ENCODE data around the gene SHC1.
A peak's percentile ranks its signal among the peaks of the same experiment; 100 is the strongest.
"Not testable (repeated sequence)": the region's sequence is repeated elsewhere in the genome, so short reads cannot be mapped to it uniquely, and the experiment has no call there.

Gene SHC1

DNA sequence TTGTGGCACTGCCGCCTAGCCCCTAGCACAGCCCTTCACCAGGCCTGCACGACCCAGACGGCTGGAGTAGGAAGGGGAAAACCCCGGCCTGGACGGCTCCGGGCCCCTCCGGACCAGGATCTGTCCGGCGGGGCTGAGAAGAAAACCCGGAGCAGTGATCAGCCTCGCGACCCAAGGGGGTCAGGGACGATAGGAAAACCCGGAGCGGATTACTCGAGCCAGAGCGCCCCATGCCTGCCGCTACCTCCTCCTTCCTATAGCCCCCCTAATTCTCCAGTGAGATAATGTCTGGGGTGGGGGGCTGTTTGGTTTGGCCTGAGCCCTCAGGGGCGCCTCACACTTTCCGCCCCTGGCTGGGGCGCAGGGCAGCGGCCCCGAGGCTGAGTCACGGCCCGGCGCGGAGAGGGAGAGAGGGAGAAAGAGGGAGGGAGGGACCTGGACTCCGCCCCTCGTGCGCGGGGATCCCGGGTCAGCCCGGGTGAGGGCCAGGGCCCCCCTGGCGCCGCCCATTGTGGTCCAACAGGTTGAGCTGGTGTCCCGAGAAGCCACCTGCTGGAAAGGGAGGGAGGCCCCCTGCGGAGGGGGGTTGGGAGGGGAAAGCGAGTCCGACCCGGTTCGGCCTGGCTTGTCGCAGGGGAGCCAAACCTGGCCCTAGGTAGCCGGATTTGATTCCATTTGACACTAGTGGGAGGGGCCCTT is 30.3 kb upstream of the SHC1 start:
- Histone ChIP-seq H3K27ac (ENCODE audit: low read depth, low read length) (peak overlapping the region; percentile 67), H3K4me3 (ENCODE audit: low read depth, low read length) (peak overlapping the region; percentile 82), H3K4me1 (ENCODE audit: control insufficient read depth, insufficient read depth, low read length, unreplicated experiment) (peaks cover 27% of the 10 kb centered on the region), H3K27me3 (ENCODE audit: insufficient read depth, low read length) (no peaks in the 10 kb centered on the region), H3K79me2 (ENCODE audit: control insufficient read depth, insufficient read depth, low read length, unreplicated experiment) (peaks cover 31% of the 10 kb centered on the region), H2AFZ (ENCODE audit: low read length, unreplicated experiment) (no peak overlapping the region), H3K36me3 (ENCODE audit: insufficient read depth, low read length) (no peaks in the 10 kb centered on the region)

DNA sequence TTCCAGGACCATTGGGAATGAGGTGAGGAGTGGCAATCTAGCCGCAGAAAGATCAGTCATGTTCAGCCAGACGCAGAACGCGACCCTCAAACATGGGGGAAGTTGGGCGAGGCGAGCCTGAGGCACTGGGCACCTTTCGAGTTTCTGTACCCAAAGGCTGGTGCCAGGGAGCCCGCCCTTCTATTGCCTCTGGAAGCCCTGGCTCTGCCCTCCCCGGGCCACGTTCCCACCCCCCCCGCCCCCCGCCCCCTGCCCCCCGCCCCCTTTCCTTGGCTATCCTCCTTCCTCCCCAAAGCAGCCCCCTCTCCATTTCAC is 29.8 kb upstream of the SHC1 start:
- H3K79me2 ChIP-seq (ENCODE audit: control insufficient read depth, insufficient read depth, low read length, unreplicated experiment) = peaks cover 26% of the 10 kb centered on the region
- no peaks in the 10 kb centered on the region for H3K27me3 ChIP-seq (ENCODE audit: insufficient read depth, low read length)
- peak overlapping the region; percentile 67 for H3K27ac ChIP-seq (ENCODE audit: low read depth, low read length)
- peaks cover 22% of the 10 kb centered on the region for H3K4me1 ChIP-seq (ENCODE audit: control insufficient read depth, insufficient read depth, low read length, unreplicated experiment)
- no peaks in the 10 kb centered on the region for H3K36me3 ChIP-seq (ENCODE audit: insufficient read depth, low read length)
- peak overlapping the region; percentile 14 for H2AFZ ChIP-seq (ENCODE audit: low read length, unreplicated experiment)
- H3K4me3 ChIP-seq (ENCODE audit: low read depth, low read length) = peak overlapping the region; percentile 82

DNA sequence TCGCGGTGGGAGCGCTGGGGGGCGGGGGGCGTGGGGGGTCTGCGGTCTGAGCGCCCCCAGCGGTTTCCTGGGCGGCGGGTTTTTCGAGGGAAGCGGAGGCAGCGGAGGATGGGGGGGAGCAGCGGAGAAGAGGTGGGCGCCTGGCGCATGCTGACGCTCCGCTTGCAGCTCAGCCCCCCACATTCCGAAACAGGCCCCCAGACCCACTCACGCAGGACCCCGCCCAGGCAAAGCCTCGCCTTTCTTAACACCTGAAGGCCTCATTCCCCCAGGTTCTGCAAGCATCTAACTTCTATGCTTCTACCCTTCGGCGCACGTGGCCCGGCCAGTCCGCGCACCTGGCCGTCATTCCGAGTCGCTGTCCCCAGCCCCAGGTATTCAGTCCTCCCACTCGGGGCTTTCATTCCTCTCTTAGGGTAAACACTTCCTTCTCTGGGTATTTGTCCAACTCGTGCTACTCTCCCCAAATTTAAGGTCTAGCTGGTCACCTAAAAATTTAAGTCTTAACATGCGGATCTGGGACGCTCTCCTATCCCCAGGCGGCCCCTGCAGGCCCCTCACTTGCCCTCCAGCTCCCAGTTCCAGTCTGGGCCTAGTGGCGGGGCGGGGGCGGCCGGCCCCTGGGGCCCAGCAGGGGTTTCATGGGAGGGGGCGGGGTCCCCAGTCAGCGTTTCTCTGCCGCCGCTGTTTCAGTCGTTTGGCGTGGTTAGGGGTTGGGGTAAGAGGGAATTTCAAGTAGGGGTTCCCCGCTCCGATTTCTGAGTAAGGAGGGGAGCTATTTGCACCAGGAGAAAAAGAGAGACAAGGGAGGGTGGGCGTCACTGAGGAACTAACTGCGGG is 29.2 kb upstream of the SHC1 start:
- peaks cover 20% of the 10 kb centered on the region for H3K79me2 ChIP-seq (ENCODE audit: control insufficient read depth, insufficient read depth, low read length, unreplicated experiment)
- peak overlapping the region; percentile 63 for H3K27ac ChIP-seq (ENCODE audit: low read depth, low read length)
- H3K27me3 ChIP-seq (ENCODE audit: insufficient read depth, low read length) = no peaks in the 10 kb centered on the region
- H3K36me3 ChIP-seq (ENCODE audit: insufficient read depth, low read length) = no peaks in the 10 kb centered on the region
- peak overlapping the region; percentile 69 for H3K4me3 ChIP-seq (ENCODE audit: low read depth, low read length)
- H2AFZ ChIP-seq (ENCODE audit: low read length, unreplicated experiment) = peak overlapping the region; percentile 14
- peaks cover 17% of the 10 kb centered on the region for H3K4me1 ChIP-seq (ENCODE audit: control insufficient read depth, insufficient read depth, low read length, unreplicated experiment)

DNA sequence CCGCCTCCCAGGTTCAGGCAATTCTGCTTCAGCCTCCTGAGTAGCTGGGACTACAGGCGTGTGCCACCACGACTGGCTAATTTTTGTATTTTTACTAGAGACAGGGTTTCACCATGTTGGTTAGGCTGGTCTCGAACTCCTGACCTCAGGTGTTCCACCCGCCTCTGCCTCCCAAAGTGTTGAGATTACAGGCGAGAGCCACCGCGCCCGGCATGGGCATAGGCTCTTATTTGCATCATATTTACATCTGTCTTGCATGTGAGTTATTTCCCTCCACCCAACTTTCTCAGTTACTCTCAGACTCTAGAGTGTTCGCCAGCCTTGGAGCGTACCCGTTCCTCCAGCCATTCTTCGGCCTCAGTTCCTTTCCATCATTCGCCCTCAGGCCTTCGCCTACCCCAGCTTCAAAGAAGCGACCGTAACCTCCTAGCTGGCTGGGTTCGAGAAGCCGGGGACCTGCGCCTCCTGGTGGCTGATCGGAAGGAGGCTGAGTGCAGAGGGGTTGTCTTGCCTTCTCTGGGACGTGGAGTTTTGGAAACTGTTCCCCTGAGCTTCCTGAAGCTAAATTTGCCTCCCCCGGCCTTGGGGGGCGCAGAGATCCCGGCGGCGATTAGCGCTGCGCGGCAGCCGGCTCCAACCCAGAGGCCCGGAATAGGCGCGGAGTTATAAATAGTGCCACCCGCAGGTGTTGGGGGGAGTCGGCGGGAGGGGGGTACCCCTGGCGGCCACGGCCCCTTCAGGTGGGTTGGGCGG is 28.4 kb upstream of the SHC1 start:
- H2AFZ ChIP-seq (ENCODE audit: low read length, unreplicated experiment) = peak overlapping the region; percentile 1

DNA sequence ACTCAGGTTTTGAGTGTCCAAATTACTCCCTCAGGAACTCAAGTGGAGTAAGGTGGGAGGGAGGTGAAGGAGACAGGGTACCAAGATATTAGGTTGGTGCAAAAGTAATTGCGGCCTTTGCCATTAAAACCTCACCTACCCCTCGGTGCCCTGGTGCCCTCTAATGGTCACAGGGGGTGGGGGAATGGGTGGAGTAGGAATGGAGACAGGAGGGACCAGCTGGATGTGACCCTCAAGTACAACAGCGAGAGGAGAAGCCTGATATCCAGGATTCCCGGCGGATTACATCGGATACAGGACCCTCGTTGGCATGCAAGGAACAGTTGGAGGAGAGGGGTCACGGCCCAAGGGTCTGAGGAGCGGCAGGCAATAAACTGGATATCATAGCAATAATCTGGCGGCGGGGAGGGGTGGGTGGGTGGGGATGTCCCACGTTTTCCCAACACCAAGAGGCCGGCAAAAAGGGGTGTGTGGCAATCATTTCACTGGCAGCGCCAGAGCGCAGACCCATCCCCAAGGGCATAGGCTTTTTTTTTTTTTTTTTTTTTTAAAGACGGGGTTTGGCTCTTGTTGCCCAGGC is 27.7 kb upstream of the SHC1 start:
- Histone ChIP-seq H3K4me1 (ENCODE audit: control insufficient read depth, insufficient read depth, low read length, unreplicated experiment) (peaks cover 19% of the 10 kb centered on the region), H3K4me3 (ENCODE audit: low read depth, low read length) (no peak overlapping the region), H3K79me2 (ENCODE audit: control insufficient read depth, insufficient read depth, low read length, unreplicated experiment) (peaks cover 7% of the 10 kb centered on the region), H3K27me3 (ENCODE audit: insufficient read depth, low read length) (no peaks in the 10 kb centered on the region), H2AFZ (ENCODE audit: low read length, unreplicated experiment) (no peak overlapping the region), H3K27ac (ENCODE audit: low read depth, low read length) (no peak overlapping the region), H3K36me3 (ENCODE audit: insufficient read depth, low read length) (no peaks in the 10 kb centered on the region)

More for the DNA sequence above, 28.4 kb upstream of the SHC1 start:
- Histone ChIP-seq H3K4me1 (ENCODE audit: control insufficient read depth, insufficient read depth, low read length, unreplicated experiment) (peaks cover 12% of the 10 kb centered on the region), H3K36me3 (ENCODE audit: insufficient read depth, low read length) (no peaks in the 10 kb centered on the region), H3K4me3 (ENCODE audit: low read depth, low read length) (peak overlapping the region; percentile 69), H3K27ac (ENCODE audit: low read depth, low read length) (no peak overlapping the region), H3K79me2 (ENCODE audit: control insufficient read depth, insufficient read depth, low read length, unreplicated experiment) (peaks cover 13% of the 10 kb centered on the region), H3K27me3 (ENCODE audit: insufficient read depth, low read length) (no peaks in the 10 kb centered on the region)

DNA sequence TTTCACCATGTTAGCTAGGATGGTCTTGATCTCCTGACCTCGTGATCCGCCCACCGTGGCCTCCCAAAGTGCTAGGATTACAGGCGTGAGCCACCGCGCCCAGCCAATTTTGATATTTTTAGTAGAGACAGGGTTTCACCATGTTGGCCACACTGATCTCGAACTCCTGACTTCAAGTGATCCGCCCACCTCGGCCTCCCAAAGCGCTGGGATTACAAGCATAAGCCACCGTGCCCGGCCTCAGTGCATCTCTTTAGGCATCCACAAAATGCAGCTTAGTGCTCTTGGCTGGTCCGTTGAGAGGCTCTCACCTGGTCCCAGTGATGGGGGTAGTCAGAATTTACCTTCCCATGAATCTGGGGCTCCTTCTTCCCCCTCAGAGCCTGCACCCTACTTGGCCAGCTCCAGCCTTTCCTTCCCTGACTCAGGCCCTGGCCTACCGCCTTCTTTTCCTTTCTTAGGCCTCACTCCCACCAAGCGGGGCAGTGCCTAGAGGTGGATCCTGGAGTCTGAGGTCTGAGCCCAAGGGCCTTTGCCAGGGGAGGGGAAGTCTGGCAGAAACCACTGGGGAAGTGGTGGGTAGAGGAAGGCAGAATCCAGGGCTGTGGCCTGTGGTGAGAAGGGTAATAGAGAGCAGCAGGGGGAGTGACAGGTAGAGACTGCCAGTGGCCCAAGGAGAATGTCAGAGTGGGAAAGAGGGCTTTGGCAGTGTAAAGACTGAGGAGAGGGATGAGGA is 26.6 kb upstream of the SHC1 start:
- H3K27ac ChIP-seq (ENCODE audit: low read depth, low read length) = no peak overlapping the region
- peaks cover 27% of the 10 kb centered on the region for H3K4me1 ChIP-seq (ENCODE audit: control insufficient read depth, insufficient read depth, low read length, unreplicated experiment)
- no peaks in the 10 kb centered on the region for H3K27me3 ChIP-seq (ENCODE audit: insufficient read depth, low read length)
- no peak overlapping the region for H2AFZ ChIP-seq (ENCODE audit: low read length, unreplicated experiment)
- no peaks in the 10 kb centered on the region for H3K79me2 ChIP-seq (ENCODE audit: control insufficient read depth, insufficient read depth, low read length, unreplicated experiment)
- H3K36me3 ChIP-seq (ENCODE audit: insufficient read depth, low read length) = no peaks in the 10 kb centered on the region
- H3K4me3 ChIP-seq (ENCODE audit: low read depth, low read length) = no peak overlapping the region

DNA sequence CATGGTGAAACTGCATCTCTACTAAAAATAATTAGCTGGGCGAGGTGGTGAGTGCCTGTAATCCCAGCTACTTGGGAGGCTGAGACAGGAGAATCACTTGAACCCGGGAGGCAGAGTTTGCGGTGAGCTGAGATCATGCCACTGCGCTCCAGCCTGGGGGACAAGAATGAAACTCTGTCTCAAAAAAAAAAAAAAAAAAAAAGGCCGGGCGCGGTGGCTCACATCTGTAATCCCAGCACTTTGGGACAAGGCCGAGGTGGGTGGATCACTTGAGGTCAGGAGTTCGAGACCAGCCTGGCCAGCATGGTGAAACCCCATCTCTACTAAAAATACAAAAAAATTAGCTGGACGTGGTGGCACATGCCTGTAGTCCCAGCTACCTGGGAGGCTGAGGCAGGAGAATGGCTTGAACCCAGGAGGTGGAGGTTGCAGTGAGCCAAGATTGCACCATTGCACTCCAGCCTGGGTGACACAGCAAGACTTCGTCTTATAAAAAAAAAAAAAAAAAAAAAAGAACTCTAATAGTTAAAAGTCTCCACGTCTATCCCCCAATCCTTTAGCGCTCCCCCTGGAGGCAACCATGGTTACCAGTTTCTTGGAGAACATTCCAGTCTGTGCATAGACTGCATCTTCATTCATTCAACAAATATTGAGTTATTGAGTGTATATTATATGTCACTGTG is 24.9 kb upstream of the SHC1 start:
- not testable (repeated sequence) for H3K27ac ChIP-seq (ENCODE audit: low read depth, low read length); H2AFZ ChIP-seq (ENCODE audit: low read length, unreplicated experiment); H3K27me3 ChIP-seq (ENCODE audit: insufficient read depth, low read length); H3K4me3 ChIP-seq (ENCODE audit: low read depth, low read length); H3K79me2 ChIP-seq (ENCODE audit: control insufficient read depth, insufficient read depth, low read length, unreplicated experiment); H3K36me3 ChIP-seq (ENCODE audit: insufficient read depth, low read length)
- peaks cover 27% of the 10 kb centered on the region for H3K4me1 ChIP-seq (ENCODE audit: control insufficient read depth, insufficient read depth, low read length, unreplicated experiment)

DNA sequence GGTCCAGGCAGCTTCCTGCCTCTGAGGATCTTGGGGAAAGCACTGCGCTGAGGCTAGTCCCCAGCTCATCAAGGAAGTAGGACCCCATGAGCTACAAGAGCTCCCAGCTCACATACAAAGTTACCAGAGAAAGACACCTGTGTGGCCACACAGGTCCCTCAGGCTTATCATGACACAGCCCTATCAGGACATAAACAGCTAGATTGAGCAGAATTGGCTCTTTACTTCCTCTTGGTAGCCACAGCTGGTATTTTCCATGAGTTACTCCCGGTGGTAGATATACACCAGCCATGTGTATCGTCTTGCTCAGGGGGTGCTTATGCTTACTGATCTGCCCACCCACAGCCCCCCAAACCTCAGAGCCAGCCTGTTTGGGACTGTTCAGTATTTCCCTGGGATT is 24.0 kb upstream of the SHC1 start:
- no peak overlapping the region for H2AFZ ChIP-seq (ENCODE audit: low read length, unreplicated experiment)
- peaks cover 19% of the 10 kb centered on the region for H3K4me1 ChIP-seq (ENCODE audit: control insufficient read depth, insufficient read depth, low read length, unreplicated experiment)
- H3K27ac ChIP-seq (ENCODE audit: low read depth, low read length) = no peak overlapping the region

DNA sequence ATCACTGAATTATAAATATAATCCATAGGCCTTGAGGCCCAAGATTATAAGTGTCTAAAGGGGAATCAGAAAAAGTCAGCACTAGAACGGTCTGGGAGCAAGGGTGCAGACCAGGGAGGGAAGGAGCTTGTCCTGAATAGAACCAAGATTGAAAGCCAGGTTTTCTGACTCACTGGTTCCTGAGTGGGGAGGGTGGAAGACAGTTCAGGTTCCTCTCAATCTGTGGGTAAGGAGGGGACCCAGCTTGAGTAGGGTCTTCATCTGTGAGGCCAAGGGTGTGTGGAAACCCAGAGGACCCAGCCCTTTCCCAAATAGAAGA is 23.7 kb upstream of the SHC1 start:
- Histone ChIP-seq H3K4me1 (ENCODE audit: control insufficient read depth, insufficient read depth, low read length, unreplicated experiment) (peaks cover 18% of the 10 kb centered on the region), H3K27me3 (ENCODE audit: insufficient read depth, low read length) (no peaks in the 10 kb centered on the region), H3K36me3 (ENCODE audit: insufficient read depth, low read length) (no peaks in the 10 kb centered on the region; the same call in 1 of the 2 replicates), H2AFZ (ENCODE audit: low read length, unreplicated experiment) (no peak overlapping the region), H3K27ac (ENCODE audit: low read depth, low read length) (0 out of 2 replicates have a peak overlapping the region, but pooled peaks have one; percentile 8), H3K4me3 (ENCODE audit: low read depth, low read length) (no peak overlapping the region), H3K79me2 (ENCODE audit: control insufficient read depth, insufficient read depth, low read length, unreplicated experiment) (no peaks in the 10 kb centered on the region)

More for the DNA sequence above, 24.0 kb upstream of the SHC1 start:
- Histone ChIP-seq H3K36me3 (ENCODE audit: insufficient read depth, low read length) (no peaks in the 10 kb centered on the region; the same call in 1 of the 2 replicates), H3K79me2 (ENCODE audit: control insufficient read depth, insufficient read depth, low read length, unreplicated experiment) (no peaks in the 10 kb centered on the region), H3K27me3 (ENCODE audit: insufficient read depth, low read length) (no peaks in the 10 kb centered on the region), H3K4me3 (ENCODE audit: low read depth, low read length) (no peak overlapping the region)
